ENCODE measurements around the gene YPEL1.
"Not testable (repeated sequence)": the region's sequence is repeated elsewhere in the genome, so short reads cannot be mapped to it uniquely, and the experiment has no call there.

The YPEL1 gene

GRCh38 chr22:21693999-21694341 lies 41.6 kb downstream of the YPEL1 start:
- no peak overlapping the region for H3K4me3 ChIP-seq (replicated peaks in 1 of 2; ENCODE audit: low read depth in 2 of 2, low read length in 2 of 2)
- no peak for TF ChIP-seq CTCF (IDR thresholded peaks at IDR 0.05; ENCODE audit: low read depth, low read length)

GRCh38 chr22:21693333-21693998 lies 42.1 kb downstream of the YPEL1 start:
- no peak for TF ChIP-seq CTCF (IDR thresholded peaks at IDR 0.05; ENCODE audit: low read depth, low read length)
- DNase-seq (ENCODE audit: low read depth in 2 of 2): no peak
- H3K4me3 ChIP-seq (replicated peaks in 1 of 2; ENCODE audit: low read depth in 2 of 2, low read length in 2 of 2): no peak overlapping the region

More at GRCh38 chr22:21693999-21694341, 41.6 kb downstream of the YPEL1 start:
- DNase-seq (ENCODE audit: low read depth in 2 of 2): no peak

GRCh38 chr22:21692856-21693255 lies 42.7 kb downstream of the YPEL1 start:
- DNase-seq (ENCODE audit: low read depth in 2 of 2); H3K4me3 ChIP-seq (replicated peaks in 1 of 2; ENCODE audit: low read depth in 2 of 2, low read length in 2 of 2): not testable (repeated sequence)

GRCh38 chr22:21691816-21692215 lies 43.8 kb downstream of the YPEL1 start:
- DNase-seq (ENCODE audit: low read depth in 2 of 2): no peak
- no peak for TF ChIP-seq CTCF (IDR thresholded peaks at IDR 0.05; ENCODE audit: low read depth, low read length)
- no peak overlapping the region for H3K4me3 ChIP-seq (replicated peaks in 1 of 2; ENCODE audit: low read depth in 2 of 2, low read length in 2 of 2)

GRCh38 chr22:21690401-21690801 lies 45.2 kb downstream of the YPEL1 start:
- no peak overlapping the region for H3K4me3 ChIP-seq (replicated peaks in 1 of 2; ENCODE audit: low read depth in 2 of 2, low read length in 2 of 2)
- no peak for DNase-seq (ENCODE audit: low read depth in 2 of 2)
- no peak for TF ChIP-seq CTCF (IDR thresholded peaks at IDR 0.05; ENCODE audit: low read depth, low read length)

GRCh38 chr22:21688706-21689381 lies 46.8 kb downstream of the YPEL1 start:
- no peak overlapping the region for H3K4me3 ChIP-seq (replicated peaks in 1 of 2; ENCODE audit: low read depth in 2 of 2, low read length in 2 of 2)
- no peak for DNase-seq (ENCODE audit: low read depth in 2 of 2)
- TF ChIP-seq CTCF (IDR thresholded peaks at IDR 0.05; ENCODE audit: low read depth, low read length): no peak

GRCh38 chr22:21688341-21688705 lies 47.3 kb downstream of the YPEL1 start:
- no peak overlapping the region for H3K4me3 ChIP-seq (replicated peaks in 1 of 2; ENCODE audit: low read depth in 2 of 2, low read length in 2 of 2)
- no peak for TF ChIP-seq CTCF (IDR thresholded peaks at IDR 0.05; ENCODE audit: low read depth, low read length)
- no peak for DNase-seq (ENCODE audit: low read depth in 2 of 2)
